SK-N-SH (cell line): Measurements from ENCODE around the gene LPIN1.

Experiments used
- CHD2 ChIP-seq: fragments of 150-350 bp; IDR thresholded peaks from 2 replicates; pipeline ENCODE4 v1.6.1; 2018; ENCODE audit warnings: low read length; ENCODE audit not compliant: partially characterized antibody
- MAX ChIP-seq: IDR thresholded peaks from 2 replicates; pipeline ENCODE4 v1.4.0; 2012; ENCODE audit warnings: low read depth
- RFX5 ChIP-seq: IDR thresholded peaks from 2 replicates; pipeline ENCODE4 v1.6.1; 2012; ENCODE audit warnings: mild to moderate bottlenecking, improper control_type of control experiment, low read length
- SIN3A ChIP-seq: IDR thresholded peaks from 2 replicates; pipeline ENCODE4 v1.6.1; 2012; ENCODE audit warnings: low read depth, mild to moderate bottlenecking, low read length, moderate library complexity, borderline replicate concordance
- TAF1 ChIP-seq: IDR thresholded peaks from 2 replicates; pipeline ENCODE4 v1.6.1; 2012; ENCODE audit warnings: low read depth, mild to moderate bottlenecking, low read length, moderate library complexity, borderline replicate concordance
- TEAD4 ChIP-seq: IDR thresholded peaks from 2 replicates; pipeline ENCODE4 v1.4.0; 2012; ENCODE audit warnings: mild to moderate bottlenecking, borderline replicate concordance; ENCODE audit not compliant: insufficient read depth
- TF ChIP-seq, protein P1 (sequence below): fragments of 200-600 bp; sonication (generic); IDR thresholded peaks from 2 replicates; pipeline ENCODE4 v1.6.1; 2017; ENCODE audit warnings: antibody characterized with exemption, mild to moderate bottlenecking, moderate library complexity

GRCh38 chr2:11719230-11719977, 27.0 kb upstream of the LPIN1 start:
- TF ChIP-seq RFX5, result peak; percentile 57; the same call in 1 of the 2 replicates
- no peak for TF ChIP-seq MAX
- no peak for TF ChIP-seq SIN3A
- peak; percentile 85 for TF ChIP-seq CHD2
- TF ChIP-seq, protein P1, sequence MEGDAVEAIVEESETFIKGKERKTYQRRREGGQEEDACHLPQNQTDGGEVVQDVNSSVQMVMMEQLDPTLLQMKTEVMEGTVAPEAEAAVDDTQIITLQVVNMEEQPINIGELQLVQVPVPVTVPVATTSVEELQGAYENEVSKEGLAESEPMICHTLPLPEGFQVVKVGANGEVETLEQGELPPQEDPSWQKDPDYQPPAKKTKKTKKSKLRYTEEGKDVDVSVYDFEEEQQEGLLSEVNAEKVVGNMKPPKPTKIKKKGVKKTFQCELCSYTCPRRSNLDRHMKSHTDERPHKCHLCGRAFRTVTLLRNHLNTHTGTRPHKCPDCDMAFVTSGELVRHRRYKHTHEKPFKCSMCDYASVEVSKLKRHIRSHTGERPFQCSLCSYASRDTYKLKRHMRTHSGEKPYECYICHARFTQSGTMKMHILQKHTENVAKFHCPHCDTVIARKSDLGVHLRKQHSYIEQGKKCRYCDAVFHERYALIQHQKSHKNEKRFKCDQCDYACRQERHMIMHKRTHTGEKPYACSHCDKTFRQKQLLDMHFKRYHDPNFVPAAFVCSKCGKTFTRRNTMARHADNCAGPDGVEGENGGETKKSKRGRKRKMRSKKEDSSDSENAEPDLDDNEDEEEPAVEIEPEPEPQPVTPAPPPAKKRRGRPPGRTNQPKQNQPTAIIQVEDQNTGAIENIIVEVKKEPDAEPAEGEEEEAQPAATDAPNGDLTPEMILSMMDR, result no peak
- no peak for TF ChIP-seq TAF1
- no peak; the same call in 1 of the 2 replicates for TF ChIP-seq TEAD4
